K562 (cell line): Measurements from ENCODE around the gene STAB2. TPM values are rescaled to one million over a fixed set of nuclear protein-coding genes. Genes with fewer than 3 reads are reported as not detected.

Experiments
- ATAC-seq: fragments of 200-7000 bp; cut with Tn5 transposase; 3 replicates; pipeline ENCODE4 v1.9.1; 2020; ENCODE audit warnings: moderate library complexity
- BruUV-seq: library from RNA; stranded (reverse); fragments of 400-500 nt; replicated peaks from 2 replicates; lab custom pipeline; 2021; lab: Mats Ljungman, UMichigan
- CTCF ChIA-PET: fragments of 300-600 bp; formaldehyde crosslinking; extraction: SDS; loops from one replicate; lab custom pipeline; 2021; ENCODE audit warnings: low intra/inter-chr PET ratio; lab: Yijun Ruan, JAX
- POLR2A ChIA-PET: fragments of 300-600, 350-650 bp; sonication (Branson Sonifier 250); formaldehyde crosslinking; extraction: SDS; loops from one replicate; lab custom pipeline; 2021; ENCODE audit warnings: antibody characterized with exemption, inconsistent platforms; lab: Yijun Ruan, JAX
- DNase-seq, 4 experiments: peaks; one replicate each; pipeline versions ENCODE4 v3.0.0 to v3.0.0-alpha.2; 2011 to 2018; ENCODE audit warnings: low spot score in 3 of 4, mixed read lengths in 3 of 4; ENCODE audit errors: extremely low read depth in 1 of 4
- FAIRE-seq: peaks from 2 replicates; lab custom pipeline; 2011; peaks lifted over from hg19 to GRCh38; lab: Jason Lieb, UNC
- H2AFZ ChIP-seq: 2 replicates; pipeline ENCODE4 v1.6.0; 2011; ENCODE audit warnings: low read depth, low read length, control low read depth, inconsistent platforms
- H3K27ac ChIP-seq: fragments of 200-600 bp; 3 replicates; pipeline ENCODE4 v1.8.0; 2011; ENCODE audit warnings: low read depth, mild to moderate bottlenecking, control low read depth, inconsistent platforms, low read length, moderate library complexity, mixed read lengths; ENCODE audit errors: extremely low read depth
- H3K27me3 ChIP-seq, 2 experiments: fragments of 300-600 bp in 1 of 2; 2 replicates in 1 of 2; 3 replicates in 1 of 2; pipeline versions ENCODE4 v1.6.0 to v1.8.0; 2011; ENCODE audit warnings: inconsistent platforms in 2 of 2, low read length in 2 of 2, mild to moderate bottlenecking in 1 of 2, mixed read lengths in 1 of 2, moderate library complexity in 1 of 2; ENCODE audit not compliant: control insufficient read depth in 2 of 2, insufficient read depth in 2 of 2
- H3K36me3 ChIP-seq: fragments of 300-600 bp; 3 replicates; pipeline ENCODE4 v1.8.0; 2011; ENCODE audit warnings: mild to moderate bottlenecking, low read length, inconsistent platforms; ENCODE audit not compliant: control insufficient read depth, insufficient read depth
- H3K4me1 ChIP-seq, 2 experiments: fragments of 200-600 bp in 1 of 2; replicated peaks in 1 of 2; 2 replicates in 1 of 2; 3 replicates in 1 of 2; pipeline versions ENCODE4 v1.5.1 to v1.8.0; 2011; ENCODE audit warnings: inconsistent platforms in 2 of 2, low read length in 2 of 2, mild to moderate bottlenecking in 1 of 2, mixed read lengths in 1 of 2, moderate library complexity in 1 of 2; ENCODE audit not compliant: control insufficient read depth in 2 of 2, insufficient read depth in 2 of 2
- H3K4me2 ChIP-seq: 2 replicates; pipeline ENCODE4 v1.6.1; 2011; ENCODE audit warnings: low read length, control low read depth, inconsistent platforms, mixed read lengths; ENCODE audit not compliant: insufficient read depth
- H3K4me3 ChIP-seq: fragments of 200-600 bp; sonication (generic), shearing (Covaris generic); 2 replicates; pipeline ENCODE4 v1.5.1; 2016; ENCODE audit warnings: control low read depth, inconsistent platforms
- H3K79me2 ChIP-seq: fragments of 200-600 bp; 3 replicates; pipeline ENCODE4 v1.8.0; 2011; ENCODE audit warnings: low read length, inconsistent platforms; ENCODE audit not compliant: control insufficient read depth, insufficient read depth
- H3K9ac ChIP-seq, 2 experiments: 2 replicates each; pipeline versions ENCODE4 v1.6.0 to v1.6.1; 2011; ENCODE audit warnings: low read depth in 2 of 2, low read length in 2 of 2, control low read depth in 1 of 2, inconsistent platforms in 1 of 2, mild to moderate bottlenecking in 1 of 2, mixed read lengths in 1 of 2; ENCODE audit not compliant: insufficient read depth in 1 of 2
- H3K9me1 ChIP-seq: one replicate; pipeline ENCODE4 v1.6.0; 2011; ENCODE audit warnings: inconsistent platforms, mild to moderate bottlenecking, low read length, moderate library complexity; ENCODE audit not compliant: control insufficient read depth, insufficient read depth
- H3K9me3 ChIP-seq: replicated peaks from 2 replicates; pipeline ENCODE4 v1.5.1; 2011; ENCODE audit warnings: low read depth, low read length, inconsistent platforms; ENCODE audit not compliant: control insufficient read depth, insufficient read depth
- H4K20me1 ChIP-seq: replicated peaks from 2 replicates; pipeline ENCODE4 v1.6.1; 2011; ENCODE audit warnings: low read length, inconsistent platforms, mixed read lengths; ENCODE audit not compliant: control insufficient read depth, insufficient read depth
- ADNP ChIP-seq: fragments of 200-800 bp; sonication (Bioruptor generic); IDR thresholded peaks from 2 replicates; pipeline ENCODE4 v1.6.1; 2016; ENCODE audit warnings: missing genetic modification characterization, missing compliant biosample characterization
- CBFB ChIP-seq: sonication (generic); formaldehyde crosslinking; IDR thresholded peaks from 2 replicates; pipeline ENCODE4 v1.4.0; 2020; ENCODE audit warnings: mild to moderate bottlenecking, missing genetic modification reagents
- CTBP1 ChIP-seq: fragments of 450-650 bp; IDR thresholded peaks from 2 replicates; pipeline ENCODE4 v1.6.1; 2016; ENCODE audit warnings: borderline replicate concordance
- DIDO1 ChIP-seq: fragments of 450-650 bp; IDR thresholded peaks from 2 replicates; pipeline ENCODE4 v1.6.1; 2016; ENCODE audit warnings: low read depth, missing biosample characterization, missing genetic modification characterization
- ETV5 ChIP-seq: sonication (generic); formaldehyde crosslinking; IDR thresholded peaks from 2 replicates; pipeline ENCODE4 v1.4.0; 2020; ENCODE audit warnings: low read depth, mild to moderate bottlenecking, missing genetic modification reagents
- GTF2A2 ChIP-seq: IDR thresholded peaks from 2 replicates; pipeline ENCODE4 v1.6.1; 2016; ENCODE audit warnings: mild to moderate bottlenecking, missing genetic modification characterization, missing compliant biosample characterization
- MEF2D ChIP-seq: conservative IDR thresholded peaks from 2 replicates; pipeline ENCODE4 v1.6.1; 2016; ENCODE audit warnings: low read depth, missing genetic modification characterization, missing compliant biosample characterization
- NBN ChIP-seq: fragments of 450-650 bp; IDR thresholded peaks from 2 replicates; pipeline ENCODE4 v1.6.1; 2016; ENCODE audit warnings: low read depth, mild to moderate bottlenecking
- SLC30A9 ChIP-seq: fragments of 250-450 bp; sonication (Bioruptor Pico); IDR thresholded peaks from 2 replicates; pipeline ENCODE4 v1.8.0; 2022; ENCODE audit warnings: mild to moderate bottlenecking, moderate library complexity
- TOE1 ChIP-seq, 2 experiments: fragments of 450-650 bp in 1 of 2; sonication (generic) in 1 of 2; formaldehyde crosslinking in 1 of 2; IDR thresholded peaks; 2 replicates each; pipeline versions ENCODE4 v1.7.1 to v1.8.0; 2016 to 2022; ENCODE audit warnings: borderline replicate concordance in 2 of 2, mild to moderate bottlenecking in 2 of 2, antibody characterized with exemption in 1 of 2, inconsistent platforms in 1 of 2, low read depth in 1 of 2, missing genetic modification reagents in 1 of 2, moderate library complexity in 1 of 2
- ZNF639 ChIP-seq, 2 experiments: fragments of 200-800 bp in 1 of 2; sonication (Bioruptor generic) in 1 of 2; sonication (generic) in 1 of 2; formaldehyde crosslinking in 1 of 2; IDR thresholded peaks in 1 of 2; conservative IDR thresholded peaks in 1 of 2; 2 replicates each; pipeline versions ENCODE4 v1.5.0 to v1.6.1; 2016 to 2020; ENCODE audit warnings: missing compliant biosample characterization in 1 of 2, missing genetic modification characterization in 1 of 2, missing genetic modification reagents in 1 of 2
- WGBS: fragments of 100-300 bp; shearing (Covaris generic); methylation state at CpG from one replicate; pipeline ENCODE4 v1.1.6; 2016; ENCODE audit warnings: low coverage, mixed read lengths; ENCODE audit not compliant: insufficient coverage; ENCODE audit errors: missing lambda C conversion rate; 5-methylcytosine and 5-hydroxymethylcytosine counted together
- in situ Hi-C: fragments of 300-500 bp; cut with MboI; formaldehyde crosslinking; loops from 4 replicates; pipeline ENCODE4 v1.15.0; 2018; ENCODE audit warnings: inconsistent platforms, mixed read lengths
- intact Hi-C: fragments of 100-400 bp; cut with micrococcal nuclease; formaldehyde crosslinking; loops from 2 replicates; pipeline ENCODE4 v1.14.2; 2022
- polyA plus RNA-seq, 8 experiments: library from polyadenylated mRNA; depleted of rRNA in 4 of 8; stranded (reverse) in 5 of 8; unstranded in 3 of 8; fragments of >200 nt; fragmentation: Nextera tagmentation in 2 of 8; fragmentation: Illumina TruSeq in 1 of 8; extraction: Ambion mirVana in 2 of 8; extraction: Trizol in 1 of 8; gene quantifications; 2 replicates each; pipeline versions ENCODE4 v1.2.1 to v1.2.3, GENCODE V29; 2011 to 2014; ENCODE audit warnings: inconsistent platforms in 1 of 8, missing spikeins in 1 of 8
- total RNA-seq, 7 experiments: library from RNA; depleted of rRNA in 6 of 7; stranded (reverse); fragments of >200 nt in 6 of 7; fragmentation: Illumina TruSeq in 2 of 7; extraction: Trizol in 2 of 7; gene quantifications; 2 replicates each; pipeline versions ENCODE4 v1.2.1 to v1.2.3, GENCODE V29; 2011 to 2021; ENCODE audit warnings: low replicate concordance in 1 of 7

STAB2 gene
- total and polyA plus RNA-seq, 9 of the 15 experiments (the other 6 are each of a cell fraction or from before 2014, with no cell fraction given), result 0.10 TPM; not detected in 8

GRCh38 chr12:103647267-103647666 is 60.2 kb downstream of the STAB2 start:
- FAIRE-seq, result no peak
- no peaks in the 10 kb centered on the region for H3K9me3 ChIP-seq
- TF ChIP-seq DIDO1 (tag) (no peak), MEF2D (tag) (no peak), SLC30A9 (CRISPR knock-in tag) (no peak), ADNP (tag) (no peak), CTBP1 (no peak), ZNF639 (CRISPR knock-in tag; conservative IDR thresholded peaks at IDR 0.05 in 1 of 2, IDR thresholded peaks at IDR 0.05 in 1 of 2) (no peak), TOE1 (IDR thresholded peaks at IDR 0.05; ENCODE audit: borderline replicate concordance) (no peak), TOE1 (CRISPR knock-in tag; IDR thresholded peaks at IDR 0.05; ENCODE audit: borderline replicate concordance, low read depth) (no peak), GTF2A2 (no peak), CBFB (CRISPR knock-in tag) (no peak), ETV5 (CRISPR knock-in tag) (no peak), NBN (no peak)
- TF ChIP-seq, all 486 proteins: peak for 0
- Histone ChIP-seq H3K4me3 (no peak overlapping the region), H2AFZ (no peak overlapping the region), H3K27ac (no peak overlapping the region), H3K36me3 (no peaks in the 10 kb centered on the region), H3K9me1 (no peaks in the 10 kb centered on the region), H3K79me2 (no peaks in the 10 kb centered on the region), H3K4me1 (no peaks in the 10 kb centered on the region), H3K9ac (no peak overlapping the region), H3K27me3 (no peaks in the 10 kb centered on the region), H4K20me1 (no peaks in the 10 kb centered on the region), H3K4me2 (no peak overlapping the region)
- intact Hi-C loops, result no loop called here
- ChIA-PET POLR2A (no interaction called here), CTCF (no interaction called here)
- DNase-seq, result no peak
- 0% methylated on average over 2 of the region's 2 CpGs for WGBS
- BruUV-seq, result no TSS peak
- in situ Hi-C loops, result no loop called here
- no peak for ATAC-seq
